HG02588 (cell line): ENCODE measurements around the gene FHL2.

Experiments
- ATAC-seq: cut with Tn5 transposase; IDR thresholded peaks from one replicate; pipeline ENCODE4 v1.9.1; 2021; ENCODE audit warnings: mild to moderate bottlenecking, moderate library complexity; ENCODE audit not compliant: unreplicated experiment

FHL2 gene

DNA sequence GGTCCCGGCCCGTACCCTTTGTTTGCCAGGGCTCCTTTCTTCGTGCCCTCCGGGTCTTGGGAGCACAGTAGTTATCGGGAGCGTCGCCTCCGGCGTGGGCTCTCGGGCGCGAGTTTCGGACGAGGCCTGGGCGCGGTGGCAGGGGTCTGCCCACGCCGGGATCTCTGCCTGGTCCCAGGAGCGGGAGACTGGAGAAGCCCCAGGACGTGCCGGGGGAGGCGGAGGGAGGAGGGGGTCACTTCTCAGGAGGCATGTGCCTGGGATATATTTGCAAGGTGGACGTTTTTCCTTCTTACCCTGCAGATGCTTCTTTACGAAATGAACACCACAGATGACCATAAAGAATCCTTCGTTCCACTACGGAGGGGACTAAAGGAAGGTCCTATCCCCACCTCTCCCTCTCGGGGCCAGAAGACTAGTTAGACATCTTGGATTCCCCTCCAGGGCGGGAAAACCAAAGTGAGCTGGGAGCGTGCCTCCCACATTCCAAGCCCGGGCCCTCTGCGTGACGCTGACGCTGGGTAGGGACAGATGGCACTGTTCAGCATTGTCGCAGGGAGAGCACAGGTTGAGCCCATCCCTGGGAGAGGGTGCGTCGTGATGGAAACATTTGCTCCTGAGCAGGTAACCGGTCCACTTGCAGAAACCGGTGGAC lies 483 bp upstream of the FHL2 start:
- no peak for ATAC-seq

DNA sequence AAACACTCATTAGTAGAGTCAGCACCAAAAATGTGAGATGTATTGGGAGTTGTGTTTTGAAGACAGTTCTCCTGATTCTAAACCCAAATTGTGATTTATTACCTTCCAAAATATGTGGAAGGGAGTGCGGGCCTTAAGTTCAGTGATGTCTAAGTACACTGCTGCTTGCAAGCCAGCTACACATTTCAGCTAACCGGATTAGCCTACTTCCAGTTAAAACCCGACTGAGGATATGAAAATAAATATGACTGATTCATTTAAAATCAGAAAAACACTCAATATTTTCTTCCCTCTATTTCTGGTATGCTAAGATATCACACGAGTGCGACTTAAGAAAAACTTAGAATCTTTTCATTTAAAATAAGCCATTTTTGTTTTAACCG lies 907 bp downstream of the FHL2 start:
- ATAC-seq = no peak

DNA sequence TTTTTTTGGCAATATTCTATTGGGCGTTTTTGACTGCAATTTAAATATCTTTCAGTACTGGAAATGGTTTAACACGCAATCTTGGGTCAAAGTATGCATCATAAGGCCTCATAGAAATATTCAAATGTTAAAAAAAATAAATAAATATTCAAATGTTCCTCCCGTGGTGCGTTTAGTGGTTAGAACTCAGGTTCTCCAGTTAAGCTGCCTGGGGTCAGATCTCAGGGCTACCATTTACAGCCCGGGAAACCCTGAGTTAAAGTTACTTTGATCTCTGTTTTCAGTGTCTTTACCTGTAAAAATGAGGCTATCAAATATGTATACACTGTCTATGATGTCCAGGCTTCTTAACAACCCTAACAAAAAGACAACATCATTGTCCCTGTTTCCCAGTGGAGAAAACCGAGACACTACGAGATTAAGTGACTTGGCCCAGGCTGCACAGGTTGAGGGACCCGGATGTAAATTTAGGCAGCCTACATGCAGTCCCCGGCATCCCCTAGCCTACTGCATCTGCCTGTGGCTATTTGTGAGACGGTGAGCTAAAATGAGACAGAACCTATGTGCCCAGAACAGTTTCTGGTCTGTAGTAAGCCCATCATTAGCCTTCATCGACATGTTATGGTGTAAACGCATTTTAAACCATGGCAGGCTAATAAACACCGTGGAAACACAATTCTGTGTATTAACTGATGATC lies 1.7 kb downstream of the FHL2 start:
- ATAC-seq = no peak

DNA sequence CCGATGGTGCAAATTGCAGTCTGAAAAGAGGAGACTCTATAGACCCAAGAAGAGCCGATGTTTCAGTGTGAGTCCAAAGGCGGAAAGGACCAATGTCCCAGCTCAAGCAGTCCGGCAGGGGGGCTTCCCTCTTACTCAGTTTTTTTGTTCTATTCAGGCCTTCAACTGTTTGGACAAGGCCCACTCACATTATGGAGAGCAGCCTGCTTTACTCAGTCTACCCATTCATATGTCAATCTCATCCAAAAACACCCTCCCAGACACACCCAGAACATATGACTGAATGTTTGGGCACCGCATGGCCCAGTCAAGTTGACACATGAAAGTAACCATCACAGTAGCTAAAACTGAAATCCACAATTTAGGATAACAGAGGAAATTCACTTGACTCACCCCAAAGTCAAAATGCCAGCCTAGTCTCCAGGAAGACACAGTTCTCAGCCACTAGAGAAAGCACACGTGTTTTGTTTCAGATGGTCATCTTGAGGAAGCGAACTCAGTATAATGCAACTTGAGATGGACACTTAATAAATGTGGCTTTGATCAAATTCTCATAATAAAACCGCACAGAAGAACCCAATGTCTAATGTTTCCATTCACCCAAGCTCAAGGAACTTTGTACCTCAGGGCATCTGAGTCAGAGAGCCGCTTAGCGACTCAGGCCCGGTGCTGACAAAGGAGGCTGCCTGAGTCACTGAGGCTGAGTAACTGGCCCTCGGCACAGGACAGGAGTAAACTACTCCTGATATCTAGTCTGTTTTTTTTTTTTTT lies 2.4 kb downstream of the FHL2 start:
- no peak for ATAC-seq

DNA sequence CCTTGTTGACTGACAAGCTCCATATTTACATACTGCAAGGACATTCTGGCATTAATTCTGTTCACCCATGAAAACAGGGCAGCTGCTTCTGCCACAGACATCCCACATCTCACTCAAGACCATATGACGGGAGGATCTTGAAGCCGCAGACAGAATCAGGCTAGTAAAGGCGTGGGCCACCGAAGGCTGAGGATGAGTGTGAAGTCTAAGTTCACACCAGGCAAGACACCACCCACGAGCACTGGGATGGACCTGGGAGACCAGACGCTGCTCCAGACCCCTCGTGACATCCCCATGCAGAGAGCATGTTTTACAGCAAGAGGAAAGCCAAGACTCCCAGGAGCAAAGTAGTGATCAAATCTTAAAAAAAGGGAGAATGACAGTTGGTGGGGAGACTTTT lies 3.2 kb downstream of the FHL2 start:
- no peak for ATAC-seq

DNA sequence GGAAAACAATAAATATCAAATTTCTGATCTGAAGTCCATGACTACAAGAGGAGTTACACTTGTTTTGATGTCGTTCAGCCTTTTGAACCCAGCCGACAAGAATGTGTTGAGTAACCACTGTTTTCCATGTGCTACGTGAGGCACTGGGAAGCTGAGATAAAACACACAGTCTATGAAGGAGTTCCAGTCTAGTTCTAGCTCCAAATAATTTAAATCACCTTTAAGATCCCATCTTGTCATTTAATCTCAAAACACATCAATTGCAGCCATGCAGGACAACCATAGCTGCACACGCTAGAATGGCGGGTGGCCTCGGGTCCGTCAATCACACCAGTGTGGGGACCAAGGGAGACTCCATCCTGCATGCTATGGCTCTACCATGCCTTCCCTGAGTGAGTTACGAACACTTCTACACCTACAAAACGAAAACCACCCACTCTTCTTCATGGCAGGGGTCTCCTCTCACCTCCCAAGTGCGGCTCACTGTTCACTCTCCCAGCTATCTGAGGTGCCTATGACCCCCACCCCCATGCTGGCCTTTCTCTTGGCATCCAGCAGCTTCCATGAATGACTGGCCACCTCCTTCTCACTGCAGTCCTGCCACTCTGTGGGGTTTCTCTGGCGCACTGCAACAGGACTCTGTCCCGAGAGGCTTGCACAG lies 3.8 kb downstream of the FHL2 start:
- ATAC-seq = no peak

DNA sequence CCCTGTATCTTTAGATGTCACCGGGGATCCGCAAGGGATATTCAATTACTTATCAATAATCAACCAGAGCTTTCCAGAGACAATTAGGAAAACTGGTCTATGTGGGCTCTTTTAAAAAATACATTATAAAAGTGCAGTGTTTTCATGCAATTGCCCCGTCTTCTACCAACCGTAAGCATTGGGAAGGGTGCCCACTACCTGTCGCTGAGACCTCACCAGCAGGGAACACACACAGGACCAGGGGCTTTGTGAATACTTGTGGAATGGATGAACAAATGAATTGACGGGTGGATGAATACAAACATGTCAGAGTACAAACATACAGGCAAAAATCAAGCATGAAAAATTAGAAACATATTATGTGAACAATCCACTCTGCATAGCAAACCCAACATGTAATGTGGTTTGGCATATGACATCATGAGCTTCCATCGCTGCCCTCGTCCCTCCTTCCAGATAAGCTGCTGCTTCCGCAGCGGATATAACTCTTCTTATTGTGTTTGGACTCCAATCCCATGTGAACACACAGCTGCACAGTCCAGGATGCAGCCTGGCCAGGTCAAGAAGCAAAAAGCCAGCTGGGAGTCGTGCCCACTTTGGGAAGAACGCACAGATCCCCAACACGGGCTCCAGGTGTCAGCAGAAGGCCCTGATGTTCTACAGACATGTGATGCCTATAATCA lies 5.3 kb downstream of the FHL2 start:
- no peak for ATAC-seq

DNA sequence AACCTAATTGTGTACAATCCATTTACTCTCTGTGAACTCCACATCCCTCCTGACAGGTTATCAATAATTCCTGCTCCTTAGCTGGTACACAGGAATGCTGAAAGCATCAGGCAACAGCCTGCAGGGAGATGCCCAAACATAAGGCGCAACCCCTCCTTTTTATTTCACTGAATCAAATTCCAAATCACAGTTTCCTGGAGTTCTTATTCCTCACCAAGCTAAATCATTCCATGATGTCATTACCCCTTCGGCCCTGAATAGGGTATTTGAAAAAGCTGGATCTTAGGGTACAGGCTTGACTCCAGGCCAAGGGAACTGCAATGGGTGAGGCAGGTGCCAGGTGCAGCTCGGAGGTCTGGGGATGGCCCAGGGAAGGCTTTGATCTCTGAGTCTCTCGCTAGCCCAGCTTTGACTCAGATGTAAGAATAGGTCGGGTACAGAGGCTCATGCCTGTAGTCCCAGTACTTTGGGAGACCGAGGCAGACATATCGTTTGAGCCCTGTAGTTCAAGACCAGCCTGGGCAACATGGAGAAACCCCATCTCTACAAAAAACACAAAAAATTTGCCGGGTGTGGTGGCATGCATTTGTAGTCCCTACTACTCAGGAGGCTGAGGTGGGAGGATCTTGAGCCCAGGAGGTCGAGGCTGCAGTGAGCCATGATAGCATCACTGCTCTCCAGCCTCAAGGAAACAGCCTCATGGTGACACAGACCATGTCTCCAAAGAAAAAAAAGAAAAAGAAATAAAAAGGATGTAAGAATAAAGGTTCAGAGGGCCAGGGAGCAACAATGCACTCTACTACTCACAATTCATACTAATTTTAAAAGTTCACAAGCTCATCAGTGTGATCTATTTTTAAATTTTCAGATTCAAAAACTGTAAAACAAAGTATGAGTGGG lies 6.8 kb downstream of the FHL2 start:
- no peak for ATAC-seq

DNA sequence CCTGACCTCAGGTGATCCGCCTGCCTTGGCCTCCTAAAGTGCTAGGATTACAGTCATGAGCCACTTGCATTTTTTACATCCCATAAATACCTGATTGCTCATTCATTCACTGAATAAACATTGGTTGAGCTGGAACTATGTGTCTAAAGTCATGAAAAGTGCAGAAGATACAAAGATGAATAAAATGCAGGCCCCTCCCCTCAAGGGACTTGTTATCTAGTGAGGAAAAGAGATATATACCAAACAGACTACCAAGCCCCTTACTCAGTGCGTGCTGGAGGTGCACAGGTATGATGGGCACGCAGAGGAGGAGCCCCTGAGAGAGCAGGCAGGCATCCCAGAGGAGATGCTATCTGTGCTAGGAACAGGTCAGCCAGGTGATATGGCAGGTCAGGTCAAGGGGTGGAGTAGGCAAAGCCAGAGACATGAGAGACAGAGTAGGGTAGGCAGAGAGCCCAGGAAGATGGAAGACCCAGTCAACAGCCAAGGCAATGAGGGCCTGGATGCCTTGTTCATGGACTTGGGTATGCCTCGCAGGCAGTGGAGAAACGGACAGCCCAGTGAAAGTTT lies 7.7 kb downstream of the FHL2 start:
- ATAC-seq = no peak

DNA sequence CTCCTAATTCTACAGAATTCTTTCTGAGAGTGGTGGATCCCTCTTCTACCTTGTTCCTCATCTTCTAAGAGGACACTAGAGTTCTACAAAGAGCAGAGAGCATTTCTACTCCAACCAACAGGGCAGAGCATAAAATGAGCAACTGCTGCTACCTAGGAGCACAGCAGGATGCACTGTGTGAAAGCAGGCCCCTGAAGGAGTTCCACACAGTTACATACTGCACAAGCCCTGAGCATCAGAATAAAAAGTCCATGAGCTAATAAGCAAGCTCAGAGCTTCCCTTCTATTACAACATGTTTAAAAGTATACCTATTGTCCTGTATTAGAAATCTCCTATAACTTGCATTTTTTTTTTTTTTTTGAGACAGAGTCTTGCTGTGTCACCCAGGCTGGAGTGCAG lies 8.4 kb downstream of the FHL2 start:
- no peak for ATAC-seq

DNA sequence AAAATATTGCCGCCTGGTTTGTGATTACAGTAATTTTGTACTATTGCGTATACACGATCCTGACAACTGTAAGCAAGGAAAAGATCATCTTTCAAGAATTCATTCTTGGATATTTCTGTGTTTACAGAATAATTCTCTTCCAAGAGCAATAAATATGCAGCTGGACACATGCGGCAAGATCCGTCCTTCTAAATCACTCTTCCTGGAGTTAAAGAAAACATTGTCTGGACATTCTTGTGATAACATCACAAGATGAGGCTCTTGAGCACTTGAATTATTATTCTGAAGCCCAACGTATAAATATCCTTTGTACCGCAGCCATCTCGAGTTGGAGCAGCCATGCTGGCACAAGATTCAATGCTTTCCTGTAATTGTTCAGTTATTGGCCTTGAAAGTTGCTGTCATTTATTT lies 9.9 kb downstream of the FHL2 start:
- no peak for ATAC-seq

DNA sequence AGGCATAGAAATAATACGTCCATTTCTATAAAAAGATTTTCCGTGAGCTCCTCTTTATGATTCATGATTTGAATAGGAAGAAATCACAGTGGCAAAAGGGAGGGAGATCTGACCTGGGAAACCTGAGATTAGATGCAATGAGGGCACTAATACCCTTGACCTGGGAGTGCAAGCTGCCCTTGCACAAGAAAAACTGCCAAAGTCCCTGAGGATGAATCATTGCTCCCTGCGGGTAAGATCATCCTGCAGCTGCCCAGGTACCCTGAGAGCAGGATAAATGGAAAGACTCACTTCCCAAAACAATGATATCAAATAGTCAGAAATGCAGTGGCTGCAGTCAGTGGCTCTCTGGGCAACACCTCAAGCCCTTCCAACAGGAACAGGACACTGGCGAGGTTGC lies 11.6 kb downstream of the FHL2 start:
- ATAC-seq = no peak

DNA sequence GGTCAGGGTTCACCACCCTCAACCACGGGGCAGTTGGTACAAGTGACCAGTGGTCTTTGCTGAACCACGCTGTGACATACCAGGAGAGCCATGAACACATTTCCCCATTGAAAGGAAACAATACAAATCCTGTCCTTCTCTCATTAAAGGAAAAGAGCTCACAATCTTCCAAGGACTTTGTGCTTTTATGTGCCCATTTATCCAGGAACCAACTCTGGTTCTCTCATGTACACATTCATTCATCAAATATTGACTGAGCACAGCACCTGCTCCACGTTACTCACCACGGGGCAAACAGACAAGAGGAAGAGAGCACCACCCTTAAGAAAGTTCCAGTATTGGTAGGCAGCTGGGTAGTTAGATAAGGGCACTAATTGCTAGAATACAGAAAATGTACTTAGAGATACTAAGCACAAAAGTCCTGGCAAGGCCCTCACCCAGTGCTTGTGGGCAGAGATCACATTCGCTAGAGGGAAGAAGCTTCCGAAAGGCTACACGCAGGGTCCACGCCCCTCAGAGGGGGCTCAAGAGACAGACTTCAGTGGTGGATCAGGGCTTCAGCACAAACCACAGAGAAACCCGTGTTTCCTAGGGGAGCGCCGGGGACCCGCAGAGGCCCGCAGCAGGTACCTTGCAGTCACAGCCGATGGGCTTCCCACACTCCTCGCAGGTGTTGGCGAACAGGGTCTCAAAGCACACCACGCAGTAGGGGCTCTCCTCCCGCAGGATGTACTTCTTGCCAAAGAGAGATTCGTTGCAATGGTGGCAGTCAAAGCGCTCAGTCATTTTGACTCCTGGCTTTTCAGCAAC lies 12.9 kb downstream of the FHL2 start:
- no peak for ATAC-seq

DNA sequence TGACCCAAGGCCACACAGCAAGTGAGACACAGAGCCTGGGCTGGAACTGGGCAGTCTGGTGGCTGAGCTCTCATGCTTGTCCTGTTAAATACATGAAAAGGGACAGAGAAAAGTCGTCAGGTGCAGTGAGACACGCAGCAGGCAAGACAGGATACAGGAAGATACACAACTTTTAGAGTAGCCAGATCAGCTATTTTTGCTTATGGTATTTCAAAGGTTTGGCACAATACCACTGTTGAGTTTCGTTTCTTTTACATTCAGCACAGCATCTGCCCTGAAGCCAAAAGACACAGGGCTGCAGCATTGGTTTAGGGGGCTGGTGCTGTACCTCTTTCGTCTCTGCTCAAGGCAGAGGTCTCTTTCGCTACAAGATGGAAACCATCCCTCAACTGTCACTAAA lies 14.0 kb downstream of the FHL2 start:
- no peak for ATAC-seq

DNA sequence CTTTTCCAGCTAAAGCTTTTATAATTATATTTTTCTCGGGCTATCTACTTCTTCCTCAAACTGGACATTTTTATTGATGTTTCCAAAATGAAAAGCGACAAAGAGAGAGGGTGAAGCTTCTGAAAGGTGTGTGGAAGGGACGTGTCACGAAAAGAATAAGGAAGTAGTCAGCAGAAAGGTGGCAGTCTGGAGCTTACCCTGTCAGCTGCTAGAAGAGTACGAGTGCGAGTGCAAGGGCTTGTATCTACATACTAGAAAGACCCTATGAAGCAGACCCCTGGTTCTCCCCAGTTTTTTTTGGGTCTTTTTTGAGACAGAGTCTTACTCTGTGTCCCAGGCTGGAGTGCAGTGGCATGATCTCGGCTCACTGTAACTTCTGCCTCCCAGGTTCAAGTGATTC lies 14.6 kb downstream of the FHL2 start:
- no peak for ATAC-seq

DNA sequence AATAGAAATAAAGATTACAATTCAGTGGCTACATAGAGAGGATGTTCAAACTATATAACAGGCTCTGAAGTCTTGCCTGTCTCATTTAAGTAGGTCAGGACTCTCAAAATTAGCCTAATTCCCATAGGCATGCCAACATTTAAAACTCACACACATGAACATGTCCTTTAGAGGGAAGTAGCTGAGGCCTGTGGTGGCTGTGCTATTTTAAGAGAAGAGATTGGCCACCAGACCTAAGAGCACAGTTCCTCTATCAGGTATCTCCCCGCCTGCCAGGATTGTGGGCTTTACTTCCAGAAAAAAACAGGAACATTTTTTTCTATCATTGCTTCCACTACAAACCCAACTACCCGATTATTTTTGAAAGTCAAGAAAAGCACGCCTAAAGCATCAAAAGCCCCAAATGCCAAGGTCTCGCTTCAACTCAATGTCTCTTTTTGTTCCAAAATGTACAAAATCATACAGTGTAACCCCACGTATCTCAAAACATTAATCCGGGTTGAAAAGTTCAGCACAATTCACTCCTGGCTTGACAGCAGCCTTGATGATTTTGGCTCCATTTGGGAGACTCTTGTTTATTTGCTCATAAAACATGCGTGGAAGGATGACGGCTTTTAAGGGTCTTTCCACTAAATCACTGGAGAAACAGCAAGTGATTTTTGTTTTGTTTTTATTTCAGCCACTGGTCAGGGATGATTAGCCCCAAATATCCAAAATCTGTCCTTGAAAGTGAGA lies 15.3 kb downstream of the FHL2 start:
- ATAC-seq = no peak

DNA sequence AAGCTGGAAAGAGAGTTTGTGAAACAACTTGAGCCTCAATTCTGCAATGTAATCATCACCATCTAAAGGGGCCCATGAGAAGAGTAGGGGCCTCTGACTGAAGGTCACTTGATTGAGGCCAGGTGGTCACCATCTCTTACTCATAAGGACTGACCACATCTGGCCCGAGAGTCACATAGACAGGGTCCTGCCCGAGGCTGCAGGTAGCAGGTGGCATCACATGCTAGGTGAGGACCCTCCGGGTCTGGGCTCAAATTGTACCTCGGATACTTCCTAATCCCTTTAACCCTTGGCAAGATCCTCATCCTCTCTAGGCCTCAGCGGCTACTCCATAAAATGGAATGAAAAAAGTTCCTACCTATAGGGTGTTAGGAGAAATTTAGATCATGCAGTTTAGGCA lies 16.7 kb downstream of the FHL2 start:
- no peak for ATAC-seq

DNA sequence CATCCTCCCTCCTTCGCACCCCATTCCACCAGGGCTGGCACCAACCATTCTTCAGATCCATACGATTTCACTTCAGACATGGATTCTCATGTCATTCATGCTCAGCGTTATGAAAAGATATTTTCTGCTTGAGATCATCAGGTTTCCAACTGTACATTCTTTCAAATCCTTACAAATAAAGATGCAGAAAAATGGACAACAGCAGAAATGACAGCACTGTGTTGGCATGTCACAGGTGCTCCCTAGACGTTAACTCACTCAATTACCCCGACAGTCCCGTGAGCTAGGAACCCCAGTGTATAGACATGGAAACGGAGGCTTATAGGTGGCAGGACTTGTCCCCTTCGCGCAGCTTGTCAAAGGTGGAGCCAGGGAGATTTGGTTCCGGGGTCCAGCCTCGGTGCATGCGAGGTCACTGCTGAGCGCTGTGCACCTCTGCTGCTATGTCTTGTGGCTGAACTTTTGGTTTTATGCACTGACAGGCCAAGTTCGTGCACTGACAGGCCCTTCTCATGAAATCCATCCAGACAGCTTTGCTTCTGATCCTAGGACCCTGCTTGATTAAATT lies 17.7 kb downstream of the FHL2 start:
- ATAC-seq = no peak
